GM18519 (cell line): ENCODE data around the gene PEX7.
"Not testable (repeated sequence)": the region's sequence is repeated elsewhere in the genome, so short reads cannot be mapped to it uniquely, and the experiment has no call there.

Experiments
- ATAC-seq: cut with Tn5 transposase; IDR thresholded peaks from one replicate; pipeline ENCODE4 v1.9.1; 2021; ENCODE audit warnings: mild to moderate bottlenecking, moderate library complexity; ENCODE audit not compliant: unreplicated experiment, low FRiP score

The PEX7 gene

DNA sequence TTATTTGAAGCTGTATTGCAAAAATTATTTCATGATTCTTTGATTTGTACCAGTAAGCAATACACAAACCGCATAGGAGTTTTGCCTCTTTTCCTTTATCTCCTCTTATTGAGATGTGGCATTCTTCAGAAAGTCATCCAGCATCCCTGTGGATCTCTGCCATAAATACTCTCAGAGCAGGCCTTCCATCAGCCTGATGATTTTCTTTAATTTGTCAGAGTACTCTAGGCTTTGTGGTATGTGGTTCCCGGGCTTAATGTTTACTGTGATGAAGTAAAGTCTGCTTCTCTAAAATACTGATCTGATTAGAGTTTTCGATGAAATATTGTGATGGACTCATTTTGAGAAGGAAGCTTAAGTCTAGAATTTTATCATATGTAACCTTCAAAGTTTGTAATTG, 68.6 kb downstream of the PEX7 start:
- ATAC-seq, result no peak

- ATAC-seq, result no peak
Measured at GRCh38 chr6:136893187-136893586, 70.8 kb downstream of the PEX7 start.

GRCh38 chr6:136895901-136896300, 73.5 kb downstream of the PEX7 start:
- ATAC-seq, result no peak

GRCh38 chr6:136897071-136897470, 74.7 kb downstream of the PEX7 start:
- no peak for ATAC-seq

DNA sequence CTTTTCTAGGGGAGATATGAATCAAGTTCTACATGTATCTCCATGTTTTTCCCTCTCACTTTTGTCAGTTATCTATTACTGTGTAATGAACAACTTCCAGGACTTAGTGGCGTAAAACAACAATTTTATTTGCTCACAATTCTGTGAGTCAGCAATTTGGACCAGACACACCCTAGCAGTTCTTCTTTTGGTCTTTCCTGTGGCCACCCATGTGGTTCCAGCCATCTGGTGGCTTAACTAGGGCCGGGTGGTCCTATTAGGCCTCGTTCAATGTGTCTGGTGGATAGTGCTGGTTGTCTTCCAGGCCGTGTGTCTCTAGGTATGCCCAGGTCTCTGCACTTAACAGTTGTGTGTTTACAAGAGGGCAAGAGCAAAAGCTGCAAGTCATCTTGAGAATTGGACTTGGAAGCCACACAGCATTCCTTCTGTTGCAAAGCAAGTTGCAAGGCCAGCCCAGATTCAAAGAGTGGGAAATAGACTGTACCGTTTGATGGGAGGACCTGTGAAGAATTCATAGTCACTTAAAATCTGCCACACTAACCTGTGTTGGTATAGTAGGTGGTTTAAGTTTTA, 78.9 kb downstream of the PEX7 start:
- no peak for ATAC-seq

- ATAC-seq, result not testable (repeated sequence)
Measured at GRCh38 chr6:136904477-136904876, 82.1 kb downstream of the PEX7 start.

- ATAC-seq, result no peak
Measured at GRCh38 chr6:136914947-136915346, 92.6 kb downstream of the PEX7 start.

DNA sequence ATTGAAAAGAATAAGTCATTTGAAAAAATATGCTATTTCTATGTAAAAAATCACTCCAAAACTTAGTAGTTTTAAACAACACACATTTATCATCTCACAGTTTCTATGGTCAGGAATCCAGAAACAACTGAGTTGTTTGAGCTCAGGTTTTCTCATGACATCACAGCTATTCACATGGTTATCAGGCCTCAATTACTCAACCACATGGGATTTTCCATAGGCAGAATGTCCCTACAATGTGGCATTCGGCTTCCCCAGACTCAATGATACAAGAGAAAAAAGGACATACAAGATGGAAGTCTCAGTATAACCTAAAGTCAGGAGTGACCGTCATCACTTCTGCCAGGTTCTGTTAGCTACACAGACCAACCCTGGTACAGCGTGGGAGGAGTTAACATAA, 96.3 kb downstream of the PEX7 start:
- ATAC-seq, result no peak

- no peak for ATAC-seq
Measured at GRCh38 chr6:136920216-136920615, 97.8 kb downstream of the PEX7 start.

GRCh38 chr6:136920671-136921380, 98.4 kb downstream of the PEX7 start:
- ATAC-seq, result no peak

GRCh38 chr6:136921381-136921935, 99.1 kb downstream of the PEX7 start:
- ATAC-seq, result no peak

DNA sequence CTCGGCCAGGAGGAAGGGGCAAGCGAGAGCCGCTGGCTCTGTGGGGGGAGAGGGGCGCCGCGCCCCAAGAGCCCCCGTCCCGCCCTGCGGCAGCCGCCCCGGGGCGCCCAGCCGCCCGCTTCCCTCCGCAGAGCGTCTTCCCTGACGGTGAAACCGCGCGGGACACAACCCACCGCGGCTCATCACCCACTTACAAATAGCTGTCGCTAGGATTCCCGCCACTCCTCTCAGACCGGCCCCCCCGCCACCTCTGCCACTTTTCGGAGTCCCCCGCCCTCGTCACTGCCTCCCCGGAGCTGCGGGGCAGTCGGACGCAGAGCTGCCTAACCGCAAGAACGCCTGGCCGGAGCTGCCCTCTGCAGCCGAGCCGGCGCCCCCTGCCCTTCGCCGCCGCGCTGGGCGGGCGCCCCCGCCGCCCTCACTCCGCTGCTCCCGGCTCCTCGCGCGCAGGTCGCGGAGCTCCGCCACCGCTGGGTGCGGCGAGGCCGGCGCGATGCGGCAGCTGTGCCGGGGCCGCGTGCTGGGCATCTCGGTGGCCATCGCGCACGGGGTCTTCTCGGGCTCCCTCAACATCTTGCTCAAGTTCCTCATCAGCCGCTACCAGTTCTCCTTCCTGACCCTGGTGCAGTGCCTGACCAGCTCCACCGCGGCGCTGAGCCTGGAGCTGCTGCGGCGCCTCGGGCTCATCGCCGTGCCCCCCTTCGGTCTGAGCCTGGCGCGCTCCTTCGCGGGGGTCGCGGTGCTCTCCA, 99.7 kb downstream of the PEX7 start, which contains the start of gene SLC35D3:
TSS of gene SLC35D3 (plus strand) at position 366 of the 749 bp plus-strand sequence. CDS start at position 494, 128 bp downstream.
- ATAC-seq, result no peak

DNA sequence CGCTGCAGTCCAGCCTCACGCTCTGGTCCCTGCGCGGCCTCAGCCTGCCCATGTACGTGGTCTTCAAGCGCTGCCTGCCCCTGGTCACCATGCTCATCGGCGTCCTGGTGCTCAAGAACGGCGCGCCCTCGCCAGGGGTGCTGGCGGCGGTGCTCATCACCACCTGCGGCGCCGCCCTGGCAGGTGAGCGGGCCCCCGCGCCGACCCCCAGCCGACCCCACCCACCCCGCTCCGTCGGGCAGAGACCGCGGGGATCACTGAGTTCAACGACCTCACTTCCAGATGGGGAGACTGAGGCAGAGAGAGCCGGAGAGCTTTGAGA, 100.3 kb downstream of the PEX7 start:
- no peak for ATAC-seq

DNA sequence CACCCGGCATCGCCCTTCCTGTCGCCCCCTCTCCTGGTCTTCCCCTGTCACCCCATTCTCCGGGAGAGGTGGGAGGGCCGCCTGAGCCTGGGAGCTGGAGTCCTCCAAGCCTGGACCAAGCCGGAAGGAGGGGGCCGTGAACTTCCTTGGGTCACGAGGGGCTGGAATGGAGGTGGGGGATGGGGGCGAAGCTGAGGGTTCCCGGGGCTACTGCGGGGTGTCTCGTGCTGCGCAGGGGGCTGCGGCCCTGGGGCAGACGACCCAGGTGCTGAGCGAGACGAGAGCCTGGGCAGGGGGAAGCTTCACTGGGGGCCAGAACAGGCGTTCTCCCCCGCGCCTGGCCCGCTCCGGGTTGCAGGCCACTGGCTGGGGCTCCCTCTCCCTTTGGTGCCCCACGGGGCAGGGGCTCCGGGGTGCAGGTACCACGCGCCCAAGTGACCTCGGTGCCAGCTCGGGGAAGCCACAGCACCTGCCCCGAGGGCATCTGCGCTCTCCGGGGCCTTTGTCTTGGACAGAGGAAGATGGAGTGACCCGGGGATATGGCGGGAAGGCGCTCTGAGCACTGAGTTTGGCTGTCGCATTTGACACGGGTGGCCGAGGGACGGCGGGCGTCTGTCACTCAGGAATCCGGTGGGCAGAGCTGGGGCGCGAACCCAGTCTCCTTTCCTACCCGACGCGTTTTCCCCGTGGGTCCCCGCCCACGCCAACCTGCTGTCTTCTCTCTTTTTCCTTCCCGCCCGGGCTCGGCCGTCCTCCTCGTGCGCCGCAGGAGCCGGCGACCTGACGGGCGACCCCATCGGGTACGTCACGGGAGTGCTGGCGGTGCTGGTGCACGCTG, 100.9 kb downstream of the PEX7 start:
- no peak for ATAC-seq

DNA sequence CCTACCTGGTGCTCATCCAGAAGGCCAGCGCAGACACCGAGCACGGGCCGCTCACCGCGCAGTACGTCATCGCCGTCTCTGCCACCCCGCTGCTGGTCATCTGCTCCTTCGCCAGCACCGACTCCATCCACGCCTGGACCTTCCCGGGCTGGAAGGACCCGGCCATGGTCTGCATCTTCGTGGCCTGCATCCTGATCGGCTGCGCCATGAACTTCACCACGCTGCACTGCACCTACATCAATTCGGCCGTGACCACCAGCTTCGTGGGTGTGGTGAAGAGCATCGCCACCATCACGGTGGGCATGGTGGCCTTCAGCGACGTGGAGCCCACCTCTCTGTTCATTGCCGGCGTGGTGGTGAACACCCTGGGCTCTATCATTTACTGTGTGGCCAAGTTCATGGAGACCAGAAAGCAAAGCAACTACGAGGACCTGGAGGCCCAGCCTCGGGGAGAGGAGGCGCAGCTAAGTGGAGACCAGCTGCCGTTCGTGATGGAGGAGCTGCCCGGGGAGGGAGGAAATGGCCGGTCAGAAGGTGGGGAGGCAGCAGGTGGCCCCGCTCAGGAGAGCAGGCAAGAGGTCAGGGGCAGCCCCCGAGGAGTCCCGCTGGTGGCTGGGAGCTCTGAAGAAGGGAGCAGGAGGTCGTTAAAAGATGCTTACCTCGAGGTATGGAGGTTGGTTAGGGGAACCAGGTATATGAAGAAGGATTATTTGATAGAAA, 101.7 kb downstream of the PEX7 start:
- ATAC-seq, result no peak

DNA sequence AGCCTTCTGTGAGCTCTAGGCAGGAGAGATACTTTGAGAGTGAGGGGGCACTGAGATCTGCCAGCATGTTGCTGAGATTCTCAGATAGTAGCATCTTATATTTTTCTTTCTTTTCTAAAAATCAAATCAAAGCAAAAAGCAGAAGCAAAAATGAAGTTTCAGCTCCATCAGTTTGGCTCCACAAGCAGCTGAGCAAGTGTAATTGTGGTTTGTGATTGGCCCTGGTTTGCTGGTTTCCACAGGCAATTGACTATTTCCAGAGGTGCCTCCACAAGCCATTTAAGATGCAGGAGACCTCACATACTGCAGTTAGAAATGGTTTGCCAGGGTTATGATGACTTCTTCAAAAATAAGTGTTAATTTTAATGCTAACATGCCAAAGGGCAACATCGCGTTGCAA, 104.0 kb downstream of the PEX7 start:
- no peak for ATAC-seq

- no peak for ATAC-seq
Measured at GRCh38 chr6:136927292-136927691, 104.9 kb downstream of the PEX7 start.

DNA sequence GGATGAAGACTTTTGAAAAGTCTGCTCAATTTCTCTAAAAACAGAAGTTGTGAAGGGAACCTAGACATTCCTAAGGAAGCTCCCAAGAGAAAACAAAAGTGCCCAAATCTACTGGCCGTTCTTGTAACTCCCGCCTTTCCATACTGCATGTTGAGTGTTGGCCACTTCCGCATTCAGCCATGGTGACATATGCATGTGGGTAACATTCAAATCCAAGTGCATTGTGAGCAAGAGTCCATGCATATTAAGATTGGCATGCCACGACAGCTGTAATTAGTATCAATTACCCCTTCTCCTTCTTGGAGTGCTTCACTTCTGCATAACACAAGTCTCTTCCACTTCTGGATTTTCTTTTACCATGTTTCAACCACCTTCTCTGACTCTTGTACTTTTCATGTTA, 108.1 kb downstream of the PEX7 start:
- ATAC-seq, result no peak

- no peak for ATAC-seq
Measured at GRCh38 chr6:136932599-136932998, 110.2 kb downstream of the PEX7 start.

- no peak for ATAC-seq
Measured at GRCh38 chr6:136945072-136945471, 122.7 kb downstream of the PEX7 start.
